Liver (tissue), 9 donors: ENCODE results near the gene AMN1. TPM values are rescaled to one million over a fixed set of nuclear protein-coding genes. Genes with fewer than 3 reads are reported as not detected.
A peak's percentile ranks its signal among the peaks of the same experiment; 100 is the strongest.

Experiments used
- DNase-seq: peaks from one replicate; pipeline ENCODE4 v3.0.0-alpha.2; 2017; ENCODE audit warnings: low spot score
- H3K27ac ChIP-seq, 2 donors: one replicate each; pipeline ENCODE4 v1.7.0; 2013; ENCODE audit warnings: inconsistent platforms in 2 of 2, low read length in 2 of 2, control low read depth in 1 of 2, low read depth in 1 of 2, mild to moderate bottlenecking in 1 of 2
- H3K27me3 ChIP-seq, 4 donors: one replicate each; pipeline versions ENCODE4 v1.6.1 to v1.7.0; 2013; ENCODE audit warnings: low read length in 3 of 4, inconsistent platforms in 1 of 4, mild to moderate bottlenecking in 1 of 4, moderate library complexity in 1 of 4; ENCODE audit not compliant: control insufficient read depth in 4 of 4, insufficient read depth in 4 of 4
- H3K36me3 ChIP-seq, 4 donors: one replicate each; pipeline versions ENCODE4 v1.6.1 to v1.7.0; 2013; ENCODE audit warnings: low read length in 3 of 4, mild to moderate bottlenecking in 3 of 4, low read depth in 1 of 4, moderate library complexity in 1 of 4; ENCODE audit not compliant: control insufficient read depth in 4 of 4, insufficient read depth in 3 of 4
- H3K4me1 ChIP-seq, 4 donors: one replicate each; pipeline versions ENCODE4 v1.6.1 to v1.7.0; 2013; ENCODE audit warnings: low read length in 3 of 4, mild to moderate bottlenecking in 3 of 4, moderate library complexity in 1 of 4; ENCODE audit not compliant: control insufficient read depth in 4 of 4, insufficient read depth in 4 of 4
- H3K4me3 ChIP-seq, 3 donors: one replicate each; pipeline versions ENCODE4 v1.6.1 to v1.7.0; 2013; ENCODE audit warnings: low read length in 3 of 3, control low read depth in 1 of 3, low read depth in 1 of 3, mild to moderate bottlenecking in 1 of 3
- H3K9ac ChIP-seq, 2 donors: one replicate each; pipeline ENCODE4 v1.7.0; 2013; ENCODE audit warnings: low read length in 2 of 2, mild to moderate bottlenecking in 2 of 2, moderate library complexity in 2 of 2, control low read depth in 1 of 2, low read depth in 1 of 2
- H3K9me3 ChIP-seq, 4 donors: one replicate each; pipeline versions ENCODE4 v1.6.1 to v1.7.0; 2013; ENCODE audit warnings: low read length in 3 of 4; ENCODE audit not compliant: control insufficient read depth in 4 of 4
- CTCF ChIP-seq: fragments of 150-350 bp; IDR thresholded peaks from 2 replicates; pipeline ENCODE4 v1.5.1; 2017; ENCODE audit warnings: improper control_type of control experiment, low read depth, low read length; ENCODE audit not compliant: missing input control
- EGR1 ChIP-seq, 2 donors: IDR thresholded peaks; 2 replicates each; pipeline ENCODE4 v1.6.1; 2016 to 2018; ENCODE audit warnings: antibody characterized with exemption in 2 of 2, low read depth in 2 of 2
- FOXA1 ChIP-seq: IDR thresholded peaks from 2 replicates; pipeline ENCODE4 v1.6.1; 2016; ENCODE audit warnings: antibody characterized with exemption
- FOXA2 ChIP-seq: IDR thresholded peaks from 2 replicates; pipeline ENCODE4 v1.6.1; 2016; ENCODE audit warnings: antibody characterized with exemption
- GABPA ChIP-seq, 2 donors: IDR thresholded peaks in 1 of 2; conservative IDR thresholded peaks in 1 of 2; 2 replicates each; pipeline ENCODE4 v1.6.1; 2016; ENCODE audit warnings: antibody characterized with exemption in 2 of 2, mild to moderate bottlenecking in 1 of 2, moderate library complexity in 1 of 2
- HNF4A ChIP-seq, 2 donors: conservative IDR thresholded peaks; 2 replicates each; pipeline ENCODE4 v1.6.1; 2016; ENCODE audit warnings: antibody characterized with exemption in 2 of 2, mild to moderate bottlenecking in 2 of 2
- HNF4G ChIP-seq: IDR thresholded peaks from 2 replicates; pipeline ENCODE4 v1.6.1; 2016; ENCODE audit warnings: antibody characterized with exemption
- JUND ChIP-seq, 2 donors: IDR thresholded peaks; 2 replicates each; pipeline ENCODE4 v1.6.1; 2016; ENCODE audit warnings: antibody characterized with exemption in 2 of 2
- NR2F2 ChIP-seq: IDR thresholded peaks from 2 replicates; pipeline ENCODE4 v1.6.1; 2016; ENCODE audit warnings: antibody characterized with exemption
- RAD21 ChIP-seq, 2 donors: IDR thresholded peaks; 2 replicates each; pipeline ENCODE4 v1.6.1; 2016; ENCODE audit warnings: antibody characterized with exemption in 2 of 2, mild to moderate bottlenecking in 2 of 2
- REST ChIP-seq: IDR thresholded peaks from 2 replicates; pipeline ENCODE4 v1.6.1; 2016; ENCODE audit warnings: antibody characterized with exemption, mild to moderate bottlenecking
- RXRA ChIP-seq, 2 donors: IDR thresholded peaks; 2 replicates each; pipeline ENCODE4 v1.6.1; 2017 to 2018; ENCODE audit warnings: antibody characterized with exemption in 2 of 2, mild to moderate bottlenecking in 1 of 2
- SP1 ChIP-seq: IDR thresholded peaks from 2 replicates; pipeline ENCODE4 v1.6.1; 2018; ENCODE audit warnings: antibody characterized with exemption, mild to moderate bottlenecking
- TAF1 ChIP-seq: conservative IDR thresholded peaks from 2 replicates; pipeline ENCODE4 v1.6.1; 2016; ENCODE audit warnings: antibody characterized with exemption, mild to moderate bottlenecking
- YY1 ChIP-seq: IDR thresholded peaks from 2 replicates; pipeline ENCODE4 v1.6.1; 2016; ENCODE audit warnings: antibody characterized with exemption, mild to moderate bottlenecking
- ZBTB33 ChIP-seq: IDR thresholded peaks from 2 replicates; pipeline ENCODE4 v1.6.1; 2016; ENCODE audit warnings: antibody characterized with exemption
- WGBS: extraction: QIAGEN DNeasy Blood & Tissue Kit; methylation state at CpG from one replicate; pipeline ENCODE4 v1.1.7; 2013; 5-methylcytosine and 5-hydroxymethylcytosine counted together
- polyA plus RNA-seq, 2 donors: library from polyadenylated mRNA; stranded (reverse) in 1 of 2; unstranded in 1 of 2; fragments of 200-250 nt in 1 of 2; fragments of >200 nt in 1 of 2; fragmentation: Nextera tagmentation in 1 of 2; extraction: Ambion mirVana in 1 of 2; gene quantifications; one replicate each; pipeline versions ENCODE4 v1.2.1 to v1.2.3, GENCODE V29; 2013 to 2015
- total RNA-seq, 2 donors: library from RNA; depleted of rRNA; stranded (reverse); fragments of >200 nt; gene quantifications; one replicate each; pipeline ENCODE4 v1.2.3, GENCODE V29; 2014
- donor health status: healthy.
- donor health status: healthy.
- donor health status: healthy.
- donor health status: healthy.
- donor health status: healthy.

The AMN1 gene
- total and polyA plus RNA-seq, 4 donors: 1.9 to 5.2 (median 3.7) TPM

GRCh38 chr12:31629756-31630732 lies 98.8 kb downstream of the AMN1 start:
- Histone ChIP-seq H3K9ac (no peak overlapping the region), H3K27me3 (no peaks in the 10 kb centered on the region), H3K9me3 (no peaks in the 10 kb centered on the region), H3K27ac (peak overlapping the region; percentile 19 to 64), H3K4me1 (no peaks in the 10 kb centered on the region), H3K36me3 (no peaks in the 10 kb centered on the region), H3K4me3 (no peak overlapping the region)
- no peak for DNase-seq
- WGBS: 73% methylated on average over 16 of the region's 16 CpGs
- no peak for TF ChIP-seq EGR1 (IDR thresholded peaks at IDR 0.05; ENCODE audit: low read depth in 2 of 2)
- no peak for TF ChIP-seq FOXA2
- TF ChIP-seq RXRA (IDR thresholded peaks at IDR 0.05): peak; percentile 51 to 67
- TF ChIP-seq HNF4A (conservative IDR thresholded peaks at IDR 0.05): no peak
- TF ChIP-seq RAD21 (IDR thresholded peaks at IDR 0.05): peak in 1 of 2 donors; percentile 12
- no peak for TF ChIP-seq HNF4G
- no peak for TF ChIP-seq JUND (IDR thresholded peaks at IDR 0.05)
- TF ChIP-seq YY1: no peak
- no peak for TF ChIP-seq GABPA (IDR thresholded peaks at IDR 0.05 in 1 of 2, conservative IDR thresholded peaks at IDR 0.05 in 1 of 2)
- TF ChIP-seq SP1: peak; percentile 43
- no peak for TF ChIP-seq CTCF
- no peak for TF ChIP-seq ZBTB33
- TF ChIP-seq REST: no peak
- no peak for TF ChIP-seq FOXA1
- peak; percentile 89 for TF ChIP-seq NR2F2
- TF ChIP-seq TAF1: no peak
